Activated T-helper 2 cell treated with anti-CD3 and anti-CD28 coated beads, Interferon-gamma antibody, Interleukin-2, Interleukin-4, amounts not matched to agents 10 μg/mL and 5 μg/mL and 100 μg/mL, durations not matched to agents 14 hours and 24 hours and 36 hours (primary cell): ENCODE results near the gene CCL2. TPM values are rescaled to one million over a fixed set of nuclear protein-coding genes. Genes with fewer than 3 reads are reported as not detected.

Experiments
- DNase-seq: peaks from one replicate; pipeline ENCODE4 v3.0.0; 2021; ENCODE audit warnings: low spot score
- H3K27ac Mint-ChIP-seq: one replicate; pipeline ENCODE4 v1.8.0; 2021; ENCODE audit warnings: mixed read lengths
- H3K27me3 Mint-ChIP-seq: one replicate; pipeline ENCODE4 v1.8.0; 2021; ENCODE audit warnings: low read depth, mixed read lengths
- H3K36me3 Mint-ChIP-seq: one replicate; pipeline ENCODE4 v1.8.0; 2021; ENCODE audit warnings: low read depth, mixed read lengths
- H3K4me1 Mint-ChIP-seq: one replicate; pipeline ENCODE4 v1.8.0; 2021; ENCODE audit warnings: low read depth, mixed read lengths
- H3K4me3 Mint-ChIP-seq: one replicate; pipeline ENCODE4 v1.8.0; 2021; ENCODE audit warnings: low read depth, mild to moderate bottlenecking, moderate library complexity, mixed read lengths
- H3K9me3 Mint-ChIP-seq: one replicate; pipeline ENCODE4 v1.8.0; 2021; ENCODE audit warnings: mixed read lengths
- intact Hi-C: fragments of 100-400 bp; cut with micrococcal nuclease; formaldehyde crosslinking; loops from one replicate; pipeline ENCODE4 v1.15.1; 2023
- total RNA-seq: library from RNA; stranded (reverse); gene quantifications from 2 replicates; pipeline ENCODE4 v1.2.3, GENCODE V29; 2022

The CCL2 gene
- total RNA-seq = not detected in 2 replicates

GRCh38 chr17:34254651-34255380, at the start of gene CCL2:
CCL2 (plus strand) TSS chr17:34255285; CDS start chr17:34255350, 65 bp downstream.
- H3K4me1 Mint-ChIP-seq = peaks cover 4% of the 10 kb centered on the region
- no peak within 1 kb of the TSS for H3K4me3 Mint-ChIP-seq
- no peak for DNase-seq
- H3K27me3 Mint-ChIP-seq = peaks cover 50% of the 10 kb centered on the region
- no peak within 1 kb of the TSS for H3K27ac Mint-ChIP-seq
- intact Hi-C loops = loop anchor here (5.0 kb wide), 1 partner anchor 53 kb away; no protein-coding TSS in a partner anchor
- no peaks in the 10 kb centered on the region for H3K9me3 Mint-ChIP-seq
- no peaks in the 10 kb centered on the region for H3K36me3 Mint-ChIP-seq

GRCh38 chr17:34205401-34205800, 49.7 kb upstream of the CCL2 start:
- Mint-ChIP-seq H3K27ac (no peak overlapping the region), H3K9me3 (peaks cover 13% of the 10 kb centered on the region), H3K36me3 (no peaks in the 10 kb centered on the region), H3K27me3 (peaks cover 31% of the 10 kb centered on the region), H3K4me1 (peaks cover 21% of the 10 kb centered on the region), H3K4me3 (no peak overlapping the region)
- intact Hi-C loops = loop anchor here (10.0 kb wide), 1 partner anchor 649 kb away; no protein-coding TSS in a partner anchor
- no peak for DNase-seq

- Mint-ChIP-seq H3K36me3 (no peaks in the 10 kb centered on the region), H3K27me3 (peaks cover 34% of the 10 kb centered on the region), H3K27ac (no peak overlapping the region), H3K9me3 (peaks cover 13% of the 10 kb centered on the region), H3K4me3 (no peak overlapping the region), H3K4me1 (peaks cover 13% of the 10 kb centered on the region)
- intact Hi-C loops = loop anchor here (10.0 kb wide), 1 partner anchor 648 kb away; no protein-coding TSS in a partner anchor
- no peak for DNase-seq
These were observed 48.5 kb upstream of the CCL2 start for GRCh38 chr17:34206569-34206968.

- Mint-ChIP-seq H3K9me3 (peaks cover 11% of the 10 kb centered on the region), H3K27ac (no peak overlapping the region), H3K4me1 (peaks cover 3% of the 10 kb centered on the region), H3K27me3 (peaks cover 32% of the 10 kb centered on the region), H3K36me3 (no peaks in the 10 kb centered on the region), H3K4me3 (no peak overlapping the region)
- intact Hi-C loops = loop anchor here (10.0 kb wide), 1 partner anchor 647 kb away; no protein-coding TSS in a partner anchor
- no peak for DNase-seq
These were observed 47.5 kb upstream of the CCL2 start for GRCh38 chr17:34207572-34207971.

- H3K4me3 Mint-ChIP-seq = no peak overlapping the region
- H3K9me3 Mint-ChIP-seq = peaks cover 7% of the 10 kb centered on the region
- no peaks in the 10 kb centered on the region for H3K36me3 Mint-ChIP-seq
- peaks cover 31% of the 10 kb centered on the region for H3K27me3 Mint-ChIP-seq
- intact Hi-C loops = no loop called here
- no peak overlapping the region for H3K27ac Mint-ChIP-seq
- no peak for DNase-seq
- H3K4me1 Mint-ChIP-seq = peaks cover 11% of the 10 kb centered on the region
These were observed 36.3 kb upstream of the CCL2 start for GRCh38 chr17:34218748-34219147.

- Mint-ChIP-seq H3K4me3 (no peak overlapping the region), H3K9me3 (peaks cover 1% of the 10 kb centered on the region), H3K4me1 (peaks cover 11% of the 10 kb centered on the region), H3K27ac (no peak overlapping the region), H3K36me3 (no peaks in the 10 kb centered on the region), H3K27me3 (peaks cover 27% of the 10 kb centered on the region)
- DNase-seq = no peak
- intact Hi-C loops = no loop called here
These were observed 35.7 kb upstream of the CCL2 start for GRCh38 chr17:34219405-34219804.

GRCh38 chr17:34220045-34220751, 34.9 kb upstream of the CCL2 start:
- no peak for DNase-seq
- Mint-ChIP-seq H3K9me3 (no peaks in the 10 kb centered on the region), H3K4me1 (peaks cover 11% of the 10 kb centered on the region), H3K27me3 (peaks cover 24% of the 10 kb centered on the region), H3K4me3 (no peak overlapping the region), H3K36me3 (no peaks in the 10 kb centered on the region), H3K27ac (no peak overlapping the region)
- intact Hi-C loops = no loop called here

- Mint-ChIP-seq H3K36me3 (no peaks in the 10 kb centered on the region), H3K9me3 (no peaks in the 10 kb centered on the region), H3K4me3 (no peak overlapping the region), H3K27me3 (peaks cover 24% of the 10 kb centered on the region), H3K4me1 (peaks cover 11% of the 10 kb centered on the region), H3K27ac (no peak overlapping the region)
- intact Hi-C loops = no loop called here
- DNase-seq = no peak
These were observed 34.2 kb upstream of the CCL2 start for GRCh38 chr17:34220752-34221395.

GRCh38 chr17:34221411-34221810, 33.7 kb upstream of the CCL2 start:
- no peak for DNase-seq
- Mint-ChIP-seq H3K4me1 (peaks cover 9% of the 10 kb centered on the region), H3K9me3 (no peaks in the 10 kb centered on the region), H3K36me3 (no peaks in the 10 kb centered on the region), H3K27ac (no peak overlapping the region), H3K4me3 (no peak overlapping the region), H3K27me3 (peaks cover 22% of the 10 kb centered on the region)
- intact Hi-C loops = no loop called here

- H3K9me3 Mint-ChIP-seq = no peaks in the 10 kb centered on the region
- no peaks in the 10 kb centered on the region for H3K4me1 Mint-ChIP-seq
- intact Hi-C loops = no loop called here
- no peak for DNase-seq
- H3K36me3 Mint-ChIP-seq = no peaks in the 10 kb centered on the region
- H3K27me3 Mint-ChIP-seq = peaks cover 23% of the 10 kb centered on the region
- no peak overlapping the region for H3K27ac Mint-ChIP-seq
- H3K4me3 Mint-ChIP-seq = no peak overlapping the region
These were observed 32.2 kb upstream of the CCL2 start for GRCh38 chr17:34222722-34223497.

GRCh38 chr17:34225046-34225445, 30.0 kb upstream of the CCL2 start:
- Mint-ChIP-seq H3K4me1 (no peaks in the 10 kb centered on the region), H3K27me3 (peaks cover 25% of the 10 kb centered on the region), H3K36me3 (no peaks in the 10 kb centered on the region), H3K4me3 (no peak overlapping the region), H3K27ac (no peak overlapping the region), H3K9me3 (peaks cover 4% of the 10 kb centered on the region)
- DNase-seq = no peak
- intact Hi-C loops = no loop called here

- H3K9me3 Mint-ChIP-seq = peaks cover 9% of the 10 kb centered on the region
- no peak overlapping the region for H3K4me3 Mint-ChIP-seq
- H3K4me1 Mint-ChIP-seq = no peaks in the 10 kb centered on the region
- no peaks in the 10 kb centered on the region for H3K36me3 Mint-ChIP-seq
- H3K27ac Mint-ChIP-seq = no peak overlapping the region
- DNase-seq = no peak
- intact Hi-C loops = no loop called here
- peaks cover 21% of the 10 kb centered on the region for H3K27me3 Mint-ChIP-seq
These were observed 28.9 kb upstream of the CCL2 start for GRCh38 chr17:34226011-34226743.
